GM18502 (cell line): Measurements from ENCODE around the gene ALS2.

Source experiments
- ATAC-seq: cut with Tn5 transposase; IDR thresholded peaks from one replicate; pipeline ENCODE4 v1.9.1; 2021; ENCODE audit warnings: mild to moderate bottlenecking; ENCODE audit not compliant: unreplicated experiment, poor library complexity

The ALS2 gene

DNA sequence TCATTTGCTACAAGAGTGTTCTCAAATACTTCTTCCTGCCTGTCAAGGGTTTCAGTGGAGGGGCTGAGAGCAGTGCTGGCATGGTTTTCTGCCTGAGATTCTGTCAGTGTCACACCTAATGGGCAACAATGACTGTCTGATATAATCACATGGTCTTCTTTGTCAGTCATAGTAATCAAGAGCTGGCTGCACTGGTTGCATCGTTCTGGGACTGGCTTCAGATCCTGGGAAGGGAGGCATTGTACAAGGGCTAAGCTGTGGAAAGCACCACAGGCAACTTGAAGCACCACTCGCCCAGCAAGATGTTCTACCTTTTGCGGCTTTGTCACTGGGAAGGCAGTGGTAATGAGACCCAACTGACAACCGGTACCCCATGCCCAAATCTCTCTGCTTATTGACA, 19.6 kb downstream of the ALS2 start:
- ATAC-seq = no peak

DNA sequence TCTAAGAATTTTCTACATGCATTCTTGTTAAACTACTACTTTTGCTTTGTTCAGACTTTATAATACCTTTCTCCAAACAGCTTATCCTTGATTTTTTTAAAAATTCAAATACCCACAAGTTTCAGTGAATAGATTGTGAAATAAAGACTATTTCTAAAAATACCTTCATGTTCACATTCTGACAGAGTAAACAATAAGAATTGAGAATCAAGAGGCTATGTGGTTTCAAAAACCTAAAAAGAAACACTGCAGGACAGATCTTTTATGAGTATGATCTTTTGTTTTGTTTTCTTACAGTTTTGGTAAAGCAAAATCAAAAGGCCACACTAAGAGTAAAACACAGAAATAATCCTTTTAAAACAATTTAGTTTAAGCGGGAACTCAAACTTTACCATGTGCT, 21.2 kb downstream of the ALS2 start:
- no peak for ATAC-seq

DNA sequence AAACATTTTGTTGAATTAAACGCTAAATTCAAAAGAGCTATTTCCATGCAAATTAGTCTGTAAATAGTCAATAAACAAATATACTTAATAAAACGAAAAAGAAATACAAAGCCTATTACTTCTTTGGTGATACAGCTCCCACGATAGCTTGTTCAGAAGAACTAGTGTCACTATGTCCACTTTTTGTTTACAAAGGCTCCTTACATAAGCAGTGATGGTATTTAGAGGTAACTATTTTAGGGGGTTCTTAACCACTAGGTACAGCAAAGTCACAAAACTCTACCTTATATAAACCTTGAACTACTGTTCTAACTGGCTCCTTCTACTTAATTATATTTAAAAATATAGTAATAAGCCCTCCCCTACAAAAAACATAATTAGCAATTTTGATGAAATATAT, 21.9 kb downstream of the ALS2 start:
- ATAC-seq = no peak

DNA sequence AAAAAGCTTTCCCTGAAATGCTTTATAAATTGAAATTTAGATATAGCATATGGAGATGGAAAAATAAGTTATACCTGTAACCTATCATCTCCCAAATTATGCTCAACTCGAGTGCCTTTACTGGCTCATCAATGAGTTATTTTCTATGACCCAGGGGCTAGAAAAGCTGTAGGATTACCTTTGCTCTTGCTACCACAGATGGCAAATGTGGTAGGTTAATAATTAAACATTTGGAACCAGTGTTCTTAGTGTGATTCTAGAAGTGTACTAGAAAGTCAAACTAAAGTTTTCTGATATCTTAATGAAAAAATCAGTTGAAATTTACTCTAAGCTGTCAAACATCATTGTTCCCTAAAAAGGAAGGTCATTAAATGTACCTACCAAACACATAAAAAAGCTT, 22.5 kb downstream of the ALS2 start:
- no peak for ATAC-seq

DNA sequence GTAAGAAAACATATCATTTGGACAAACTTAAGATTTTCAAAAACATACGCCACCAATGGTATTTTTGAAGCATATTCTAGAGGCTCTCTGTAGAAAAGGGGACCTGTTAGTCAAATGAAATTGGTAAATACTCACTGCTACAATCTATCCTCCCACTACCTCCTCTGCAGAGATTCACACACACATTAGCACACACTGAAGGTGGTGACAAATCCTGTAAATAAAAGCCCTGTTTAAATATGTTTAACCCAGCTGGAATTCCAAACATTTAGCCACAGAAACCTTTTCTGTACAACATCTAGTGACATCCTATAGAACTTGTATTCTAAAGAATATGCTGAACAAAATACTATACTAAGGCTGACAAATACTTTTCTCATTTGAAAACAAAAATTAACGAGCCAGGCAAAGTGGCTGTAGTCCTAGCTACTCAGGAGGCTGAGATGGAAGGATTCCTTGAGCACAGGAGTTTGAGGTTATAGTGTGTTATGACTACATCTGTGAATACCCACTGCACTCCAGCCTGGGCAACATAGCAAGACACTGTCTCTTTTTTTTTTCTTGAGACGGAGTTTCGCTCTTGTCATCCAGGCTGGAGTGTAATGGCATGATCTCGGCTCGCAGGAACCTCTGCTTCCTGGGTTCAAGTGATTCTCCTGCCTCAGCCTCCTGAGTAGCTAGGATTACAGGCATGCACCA, 25.9 kb downstream of the ALS2 start:
- no peak for ATAC-seq

DNA sequence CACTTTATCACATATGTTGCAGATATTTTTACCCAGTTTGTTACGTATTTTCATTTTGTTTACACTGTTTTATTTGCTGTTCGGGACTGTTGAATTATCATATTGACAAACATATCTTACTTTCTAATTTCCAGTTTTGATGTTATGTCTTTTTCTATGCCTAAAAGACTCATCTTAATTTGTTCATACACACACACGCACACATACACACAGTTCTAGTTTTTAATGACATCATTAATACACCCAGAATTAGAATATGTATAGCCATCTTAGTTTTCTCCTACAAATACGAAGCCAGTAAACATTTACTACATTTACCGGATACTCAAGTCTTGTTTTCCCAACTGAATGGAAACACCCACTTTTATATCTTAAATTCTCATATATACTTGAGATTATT, 29.2 kb downstream of the ALS2 start:
- no peak for ATAC-seq

DNA sequence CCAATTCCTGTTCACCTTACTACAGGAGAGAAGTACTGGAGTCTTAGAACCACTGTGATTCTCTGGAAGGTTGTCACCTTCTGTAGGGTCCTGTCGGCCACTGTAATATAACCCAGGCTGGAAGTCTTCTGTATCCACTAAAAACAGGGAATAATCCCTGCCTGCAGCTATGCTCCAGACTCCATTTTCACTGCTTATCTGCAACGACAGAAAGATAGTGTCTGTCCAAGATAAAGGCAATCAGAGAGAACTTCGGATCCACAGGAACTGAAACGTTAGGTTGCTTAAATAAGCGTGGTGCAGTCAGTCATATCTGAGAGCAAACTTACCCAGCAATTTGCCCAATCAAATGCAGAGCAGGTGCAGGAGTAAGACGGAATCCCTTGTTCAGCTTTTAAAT, 34.2 kb downstream of the ALS2 start:
- ATAC-seq = no peak

DNA sequence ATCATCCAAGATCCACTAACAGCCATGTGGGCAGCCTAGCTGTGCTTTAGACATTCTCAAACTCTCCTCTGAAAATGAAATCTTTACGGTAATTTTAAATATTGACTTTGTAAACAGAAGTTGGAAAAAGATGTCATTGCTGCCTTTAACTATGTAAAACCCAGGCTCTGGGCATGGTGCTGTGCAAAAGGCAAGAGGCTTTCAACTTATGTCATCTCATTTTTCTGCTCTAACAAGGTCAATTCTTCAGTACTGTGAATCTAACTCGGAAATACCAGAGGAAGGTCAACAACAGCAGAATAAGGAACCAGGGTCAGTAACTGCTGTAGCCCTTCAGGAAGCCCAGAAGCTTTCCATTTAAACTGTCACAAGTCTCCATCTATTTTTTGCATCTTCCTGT, 45.2 kb downstream of the ALS2 start:
- no peak for ATAC-seq

DNA sequence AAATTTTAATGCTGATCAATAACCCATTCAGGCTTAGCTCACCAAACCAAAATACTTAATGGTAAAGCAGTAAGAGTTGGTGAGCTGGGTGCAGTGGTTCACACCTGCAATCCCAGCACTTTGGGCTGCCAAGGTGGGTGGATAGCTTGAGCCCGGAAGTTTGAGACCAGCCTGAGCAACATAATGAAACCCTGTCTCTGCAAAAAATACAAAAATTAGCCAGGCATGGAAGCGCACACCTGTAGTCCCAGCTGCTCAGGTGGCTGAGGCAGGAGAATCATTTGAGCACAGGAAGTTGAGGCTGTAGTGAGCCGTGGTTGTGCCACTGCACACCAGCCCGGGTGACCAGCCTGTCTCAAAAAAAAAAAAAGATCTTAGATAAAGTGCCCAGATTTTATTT, 46.6 kb downstream of the ALS2 start:
- no peak for ATAC-seq

DNA sequence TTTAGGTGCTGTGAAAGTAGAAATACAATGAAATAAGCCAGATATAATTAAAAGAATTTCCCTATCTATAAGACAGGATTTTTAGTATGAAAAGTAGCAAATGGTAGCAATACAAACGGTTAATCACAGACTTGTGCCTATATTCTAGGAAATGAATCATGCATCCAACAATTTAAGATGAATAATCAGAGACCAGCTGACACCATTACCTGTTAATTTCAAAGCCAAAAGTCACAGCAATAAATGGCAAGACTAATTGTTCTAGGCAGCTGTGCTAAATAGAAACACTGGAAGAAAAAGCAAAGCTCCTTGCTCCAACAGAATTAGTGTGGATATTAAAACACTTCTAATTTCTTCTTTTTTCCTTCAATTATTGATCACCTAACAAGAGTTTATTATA, 47.2 kb downstream of the ALS2 start:
- ATAC-seq = no peak

DNA sequence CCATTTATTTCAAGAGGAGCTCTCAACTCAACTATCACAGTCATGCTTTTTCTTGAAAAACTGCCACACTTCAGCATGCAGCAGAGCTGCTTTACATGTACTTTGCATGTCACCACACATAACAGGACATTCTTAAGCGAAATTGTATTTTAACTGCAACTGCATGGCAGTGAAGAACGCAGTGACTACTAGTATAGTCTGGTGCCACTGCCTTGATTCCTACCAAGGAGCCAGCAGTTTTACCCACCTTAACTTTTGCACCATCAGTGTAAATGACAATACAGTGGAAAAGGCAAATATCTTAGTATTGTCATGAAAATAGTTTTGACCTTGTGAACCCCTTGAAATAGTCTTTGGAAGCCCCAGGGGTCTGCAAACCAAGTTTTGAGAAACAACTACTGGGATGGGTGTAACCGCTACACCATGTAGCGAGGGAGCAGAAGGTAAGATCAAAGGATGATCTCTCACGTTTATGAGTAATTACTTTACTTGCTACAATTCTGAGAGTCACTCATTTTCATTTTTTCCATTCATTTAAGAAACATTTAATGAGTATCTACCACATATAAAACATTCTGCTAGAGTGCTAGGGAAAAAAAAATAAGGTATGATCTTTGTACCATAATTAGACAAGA, 50.0 kb downstream of the ALS2 start:
- no peak for ATAC-seq

DNA sequence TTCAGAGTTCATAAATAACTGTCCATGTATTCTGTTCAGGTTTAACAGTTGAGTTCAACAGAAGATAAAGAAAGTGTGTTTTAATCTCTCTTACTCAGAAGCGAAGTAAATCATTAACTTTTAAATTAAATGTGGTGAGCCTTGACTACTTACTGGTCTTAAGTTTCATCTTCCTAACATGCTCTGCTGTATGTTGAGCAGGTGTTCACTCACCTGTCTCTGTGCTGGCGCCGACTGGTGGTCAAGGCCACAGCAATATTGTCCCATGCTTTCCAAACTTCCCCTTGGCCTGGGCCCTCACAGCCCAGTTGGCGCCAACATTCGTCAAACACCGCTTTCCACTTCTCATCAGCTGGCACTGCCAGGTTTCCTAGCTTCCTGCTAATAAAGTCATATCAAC, 65.3 kb downstream of the ALS2 start:
- no peak for ATAC-seq

DNA sequence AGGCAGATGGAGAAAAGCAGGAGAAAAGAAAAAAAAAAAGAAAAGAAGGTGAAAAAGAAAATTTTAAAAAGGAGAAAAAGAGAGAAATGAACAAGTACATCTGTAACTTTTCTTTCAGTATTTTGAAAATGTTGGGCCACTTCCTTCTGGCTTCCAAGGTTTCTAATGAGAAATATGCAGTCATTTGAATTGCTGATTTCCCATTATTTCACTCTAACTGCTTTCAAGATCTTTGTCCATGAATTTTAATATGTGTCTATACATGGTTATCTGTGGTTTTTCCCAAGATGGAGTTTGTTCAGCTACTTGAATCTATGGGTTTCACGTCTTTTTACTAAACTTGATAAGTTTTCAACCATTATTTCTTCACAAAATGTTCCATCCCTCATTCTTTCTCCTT, 68.0 kb downstream of the ALS2 start:
- no peak for ATAC-seq

DNA sequence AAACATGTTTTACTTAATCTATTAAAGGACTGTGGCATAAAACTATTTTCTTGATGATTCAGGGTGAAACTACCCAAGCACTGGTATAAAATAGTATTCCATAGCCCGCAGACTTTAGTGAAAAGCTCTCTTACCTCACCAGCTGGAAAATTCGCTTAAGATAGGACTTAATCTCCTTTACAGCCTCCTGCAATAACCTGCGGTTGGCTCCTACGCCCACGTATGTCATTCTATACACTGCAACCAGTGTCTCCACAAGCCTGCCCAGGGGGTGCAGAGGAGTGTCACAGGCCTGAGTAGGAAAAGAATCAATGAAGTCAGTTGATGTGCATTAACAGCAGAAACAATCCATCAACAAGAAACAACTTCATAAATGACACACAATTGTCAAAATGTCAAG, 71.0 kb downstream of the ALS2 start:
- no peak for ATAC-seq

DNA sequence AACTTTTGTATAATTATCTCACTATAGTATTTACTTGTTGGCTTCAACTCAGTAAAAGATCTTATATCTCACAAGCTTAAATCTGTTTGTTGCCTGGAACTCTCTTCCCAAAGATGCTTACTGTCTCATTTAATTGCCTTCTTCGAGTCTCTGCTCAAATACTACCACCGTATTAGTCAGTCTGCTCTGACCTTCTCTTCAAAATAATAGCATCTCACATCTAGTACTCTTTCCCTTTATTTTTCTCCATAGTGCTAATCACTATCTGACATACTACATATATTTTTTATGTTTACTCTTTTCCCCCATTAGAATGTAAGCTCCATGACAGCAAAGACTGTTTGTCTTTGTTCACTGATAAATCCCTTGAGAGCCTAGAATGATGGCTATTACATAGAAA, 71.7 kb downstream of the ALS2 start:
- no peak for ATAC-seq

DNA sequence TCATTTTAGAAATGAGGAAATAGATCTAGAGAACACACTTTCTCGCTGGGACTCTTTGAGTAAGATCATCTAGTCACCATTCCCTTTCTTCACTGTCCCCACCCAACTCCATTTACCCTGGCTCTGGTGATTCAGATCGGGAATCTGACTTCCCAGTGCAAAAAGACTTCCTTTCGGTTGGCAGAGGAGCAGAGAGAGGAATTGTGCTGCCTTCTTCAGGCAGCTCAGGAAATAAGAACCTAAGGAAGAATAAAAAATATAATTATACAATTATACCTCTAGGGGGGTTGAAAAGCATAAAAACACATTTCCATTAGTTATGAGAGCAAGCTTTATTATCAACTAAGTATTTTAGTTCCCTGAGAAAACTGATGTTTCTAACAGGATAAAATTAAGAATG, 73.0 kb downstream of the ALS2 start:
- ATAC-seq = no peak

DNA sequence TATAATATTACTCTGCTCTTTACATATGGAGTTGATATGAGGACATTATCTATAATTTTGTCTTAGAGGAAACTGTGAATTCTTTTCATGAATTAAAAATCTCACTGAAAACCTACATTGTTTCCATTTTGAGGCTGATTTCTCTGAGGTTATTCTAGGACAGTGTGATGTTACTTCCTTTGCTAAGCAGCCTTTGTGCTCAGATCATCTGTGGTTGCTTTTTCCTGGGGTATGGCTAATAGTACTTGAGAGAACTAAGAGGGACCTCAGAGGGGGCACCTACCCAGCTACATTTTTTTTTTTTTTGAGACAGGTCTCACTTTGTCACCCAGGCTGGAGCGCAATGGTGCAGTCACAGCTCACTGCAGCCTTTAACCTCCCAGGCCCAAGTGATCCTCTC, 73.6 kb downstream of the ALS2 start:
- ATAC-seq = no peak

DNA sequence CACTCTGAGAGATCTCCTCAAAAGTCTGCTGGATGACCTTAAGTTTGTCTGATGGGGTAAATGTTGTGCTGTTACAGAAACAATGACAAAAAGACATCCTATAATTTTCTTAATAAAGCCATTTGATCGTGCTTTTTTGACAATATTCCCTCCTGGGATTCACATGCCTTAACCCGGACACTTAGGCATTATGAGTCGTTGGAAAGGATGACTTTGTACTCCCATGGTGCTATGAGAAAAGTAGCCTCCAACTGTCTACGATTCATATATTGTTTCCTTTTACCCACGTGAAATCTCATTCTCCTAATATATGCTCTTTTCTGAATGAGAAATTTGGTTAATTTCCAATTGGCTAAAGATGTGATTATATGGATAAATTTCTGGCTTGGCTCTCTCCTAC, 76.2 kb downstream of the ALS2 start:
- ATAC-seq = no peak

DNA sequence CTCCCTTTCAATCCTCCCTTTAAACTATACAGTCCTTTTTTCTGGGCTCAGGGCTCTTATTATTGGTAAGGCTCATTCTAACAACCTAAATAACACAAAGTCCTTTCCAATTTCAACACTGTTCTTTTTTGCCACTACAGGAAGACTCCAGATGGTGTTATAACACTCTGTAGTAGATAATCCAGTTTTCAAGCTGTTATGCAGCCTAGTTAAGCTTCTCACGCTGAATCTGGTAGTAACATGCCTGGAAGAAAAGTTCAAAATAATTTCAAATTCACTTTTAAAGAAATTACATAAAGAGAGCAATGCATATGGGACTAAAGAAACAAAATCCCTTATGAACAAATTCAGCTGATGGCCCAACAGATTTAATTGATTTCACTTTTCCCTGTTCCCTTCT, 79.1 kb downstream of the ALS2 start:
- ATAC-seq = no peak

DNA sequence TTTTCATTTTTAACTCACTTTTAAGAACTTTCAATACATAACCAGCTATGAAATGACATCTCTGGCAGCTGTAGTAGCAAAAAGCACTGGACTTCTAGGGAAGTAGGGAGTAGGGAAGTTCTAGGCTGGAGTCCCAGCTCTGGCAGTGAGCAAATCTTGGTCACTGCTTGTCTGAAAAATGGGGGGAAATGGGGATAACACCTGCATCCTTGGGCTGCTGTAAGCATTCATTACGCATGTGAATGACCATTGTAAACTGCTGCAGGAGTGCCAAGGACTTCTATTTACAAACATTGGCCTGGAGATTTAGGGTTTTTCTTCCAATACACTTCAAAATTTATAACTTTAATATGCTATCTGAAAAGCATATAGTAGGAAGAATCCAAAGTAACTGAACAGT, 81.3 kb downstream of the ALS2 start:
- no peak for ATAC-seq

DNA sequence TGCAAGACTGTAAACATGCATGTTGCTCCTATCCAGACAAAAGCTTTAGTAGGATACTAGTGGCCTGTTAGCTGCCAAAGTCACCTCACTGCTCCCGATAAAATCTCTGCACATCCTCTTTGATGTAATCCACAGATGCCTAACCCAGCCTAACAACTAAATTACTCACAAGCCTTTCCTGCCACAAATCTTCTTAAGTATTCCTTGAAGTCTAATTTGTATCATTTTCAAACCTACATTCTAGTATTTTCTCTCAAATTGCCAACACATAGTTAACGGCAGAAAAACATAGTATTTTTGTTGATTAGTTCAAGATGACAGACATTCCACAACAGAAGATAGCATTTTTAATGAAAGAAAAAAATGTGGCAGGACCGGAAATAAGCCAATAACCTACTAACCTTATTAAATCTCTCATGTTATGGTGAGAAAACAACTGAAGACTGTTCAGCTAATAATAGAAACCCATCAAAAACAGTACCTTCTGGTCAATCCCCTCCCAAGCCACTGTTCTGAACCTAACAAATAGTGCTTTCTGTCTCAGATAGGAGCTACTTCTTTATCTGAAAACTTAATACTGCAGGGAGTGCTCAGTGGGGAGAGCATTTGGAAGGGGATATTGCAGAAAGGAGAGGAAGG, 82.0 kb downstream of the ALS2 start, which contains the start of gene MPP4:
Gene MPP4, minus strand, starts transcription at position 57 of the 639 bp plus-strand sequence. CDS start 4,690 bp downstream, outside the sequence.
- ATAC-seq = no peak

DNA sequence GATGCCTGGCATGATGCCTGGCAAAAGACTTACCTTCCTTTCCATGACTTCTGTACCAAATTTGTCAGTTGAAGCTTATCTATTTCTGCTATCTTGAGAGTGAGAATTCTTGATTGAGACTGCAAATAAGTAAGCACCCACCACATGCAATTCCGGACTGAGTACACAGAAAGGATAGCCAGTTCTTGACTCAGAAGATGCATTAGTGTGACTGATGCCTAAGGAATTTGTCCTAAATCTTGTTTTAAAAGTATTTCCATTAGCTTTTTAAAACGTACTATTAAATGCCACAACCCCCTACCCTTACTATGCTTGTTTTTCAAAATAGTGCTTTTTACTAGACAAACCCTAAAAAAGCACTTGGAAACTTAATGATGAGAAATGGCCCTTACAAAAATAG, 82.8 kb downstream of the ALS2 start:
- ATAC-seq = no peak
